Type B pancreatic cell (in vitro differentiated cells): Measurements from ENCODE around the gene POLR3G. TPM values are rescaled to one million over a fixed set of nuclear protein-coding genes. Genes with fewer than 3 reads are reported as not detected.

Source experiments
- DNase-seq: peaks from one replicate; pipeline ENCODE4 v3.0.0; 2021; ENCODE audit warnings: mixed read lengths; ENCODE audit not compliant: unreplicated experiment; ENCODE audit errors: extremely low spot score
- H3K27ac Mint-ChIP-seq: 2 replicates; pipeline ENCODE4 v1.8.0; 2021; ENCODE audit warnings: mild to moderate bottlenecking, mixed read lengths
- H3K27me3 Mint-ChIP-seq: 2 replicates; pipeline ENCODE4 v1.8.0; 2021; ENCODE audit warnings: mixed read lengths
- H3K36me3 Mint-ChIP-seq: 2 replicates; pipeline ENCODE4 v1.8.0; 2021; ENCODE audit warnings: mixed read lengths
- H3K4me1 Mint-ChIP-seq: one replicate; pipeline ENCODE4 v1.8.0; 2021; ENCODE audit warnings: mixed read lengths; ENCODE audit not compliant: unreplicated experiment
- H3K4me3 Mint-ChIP-seq: 2 replicates; pipeline ENCODE4 v1.8.0; 2021; ENCODE audit warnings: mild to moderate bottlenecking, mixed read lengths
- H3K9me3 Mint-ChIP-seq: 2 replicates; pipeline ENCODE4 v1.8.0; 2021; ENCODE audit warnings: mixed read lengths
- CTCF ChIP-seq: fragments of 200-600 bp; sonication (generic); conservative IDR thresholded peaks from 2 replicates; pipeline ENCODE4 v1.5.0; 2021; ENCODE audit warnings: antibody characterized with exemption, mild to moderate bottlenecking
- long read RNA-seq: library from polyadenylated mRNA; unstranded; transcript quantifications from one replicate; pipeline ENCODE4 v2.0.0, GENCODE V29; 2020
- total RNA-seq: library from RNA; stranded (reverse); gene quantifications from 2 replicates; pipeline ENCODE4 v1.2.1, GENCODE V29; 2021; ENCODE audit warnings: low replicate concordance

Gene POLR3G, protein sequence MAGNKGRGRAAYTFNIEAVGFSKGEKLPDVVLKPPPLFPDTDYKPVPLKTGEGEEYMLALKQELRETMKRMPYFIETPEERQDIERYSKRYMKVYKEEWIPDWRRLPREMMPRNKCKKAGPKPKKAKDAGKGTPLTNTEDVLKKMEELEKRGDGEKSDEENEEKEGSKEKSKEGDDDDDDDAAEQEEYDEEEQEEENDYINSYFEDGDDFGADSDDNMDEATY
- 1.1 and 2.4 TPM in 2 replicates for total RNA-seq
- long read RNA-seq = 0 reads

DNA sequence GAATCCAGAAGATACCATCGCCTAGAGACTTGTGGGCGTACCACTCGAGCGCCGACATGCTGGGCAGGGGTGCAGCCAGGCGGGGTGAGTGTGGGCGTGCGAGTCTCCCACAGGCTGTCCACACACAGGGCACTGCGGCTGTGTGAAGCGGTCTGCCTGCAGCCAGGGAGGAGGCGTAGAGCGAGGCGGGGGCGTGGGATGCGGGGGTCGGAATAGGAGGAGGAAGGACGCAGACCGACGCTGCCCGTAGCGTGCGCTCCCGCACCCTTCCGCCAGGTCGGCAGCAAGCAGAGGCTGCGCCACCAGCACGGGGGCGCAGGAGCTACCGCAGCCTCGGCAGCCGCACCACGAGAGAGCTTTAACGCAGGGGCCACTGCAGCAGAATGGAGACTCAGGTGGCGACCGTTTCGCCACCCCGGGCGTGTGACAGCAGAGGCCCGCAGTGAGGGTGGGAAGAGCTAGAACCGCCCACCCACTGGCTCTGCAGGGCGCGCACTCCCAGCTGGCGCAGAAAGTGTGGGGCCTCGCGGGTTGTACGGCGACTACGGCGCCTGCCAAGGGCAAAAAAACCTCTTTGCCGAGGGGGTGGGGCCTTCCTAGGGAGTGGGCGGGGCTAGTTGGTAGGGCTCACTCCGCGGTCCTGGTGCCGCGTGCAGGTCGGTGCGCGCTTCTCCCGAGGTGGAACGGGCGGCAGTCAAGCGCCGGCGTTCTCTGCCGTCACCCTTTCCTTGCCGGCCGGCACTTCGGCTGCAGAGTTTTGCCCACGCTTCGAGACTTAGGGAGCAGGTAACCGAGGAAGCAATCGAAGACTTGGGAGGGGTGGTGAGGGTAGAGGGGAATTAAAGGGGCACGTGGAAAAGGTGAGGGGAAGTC is at the start of gene POLR3G, which contains the start of gene MBLAC2:
Gene POLR3G (plus strand): TSS at position 630 of the 873 bp plus-strand sequence. CDS start 10,704 bp downstream, outside the sequence.
Gene MBLAC2 (minus strand): TSS at position 537 of the 873 bp plus-strand sequence. CDS start 479 bp downstream, at position 58.
- Mint-ChIP-seq H3K4me3 (peak within 1 kb of the TSS; percentile 97), H3K4me1 (peaks cover 24% of the 10 kb centered on the region), H3K27ac (peak within 1 kb of the TSS; percentile 88), H3K9me3 (no peaks in the 10 kb centered on the region), H3K36me3 (peaks cover 2% of the 10 kb centered on the region), H3K27me3 (peaks cover 3% of the 10 kb centered on the region)
- DNase-seq = peak; percentile 92
- peak; percentile 84 for TF ChIP-seq CTCF

- H3K4me1 Mint-ChIP-seq = peaks cover 7% of the 10 kb centered on the region
- peak; percentile 74 for TF ChIP-seq CTCF
- DNase-seq = no peak
- H3K4me3 Mint-ChIP-seq = no peak overlapping the region
- H3K27me3 Mint-ChIP-seq = peaks cover 9% of the 10 kb centered on the region
- H3K27ac Mint-ChIP-seq = no peak overlapping the region
- H3K36me3 Mint-ChIP-seq = no peaks in the 10 kb centered on the region
- H3K9me3 Mint-ChIP-seq = no peaks in the 10 kb centered on the region
Measured at GRCh38 chr5:90434116-90434714, 40.4 kb upstream of the POLR3G start.

DNA sequence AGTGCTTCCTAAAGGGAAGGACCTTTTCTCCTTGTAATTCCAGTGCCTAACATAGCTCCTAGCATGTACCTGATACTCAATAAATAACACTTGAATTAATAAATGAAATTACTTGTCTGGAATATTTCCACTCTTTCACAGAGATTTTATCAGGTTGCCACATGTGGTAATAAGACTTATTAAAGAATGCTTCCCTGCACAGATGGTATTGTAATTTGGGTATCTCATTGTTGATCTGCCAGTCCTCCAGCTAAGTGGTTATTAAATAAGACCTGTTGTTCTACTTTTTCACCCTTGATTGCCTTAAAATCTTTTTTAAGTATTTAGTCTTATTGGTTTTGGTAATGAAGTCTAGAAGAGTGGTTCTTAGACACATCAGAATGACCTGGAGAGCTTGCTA is 37.0 kb upstream of the POLR3G start:
- Mint-ChIP-seq H3K36me3 (no peaks in the 10 kb centered on the region), H3K9me3 (no peaks in the 10 kb centered on the region), H3K27ac (no peak overlapping the region), H3K4me3 (no peak overlapping the region), H3K27me3 (peaks cover 9% of the 10 kb centered on the region), H3K4me1 (peaks cover 15% of the 10 kb centered on the region)
- DNase-seq = no peak
- no peak for TF ChIP-seq CTCF

- Mint-ChIP-seq H3K9me3 (no peaks in the 10 kb centered on the region), H3K27ac (no peak overlapping the region), H3K27me3 (peaks cover 9% of the 10 kb centered on the region), H3K36me3 (no peaks in the 10 kb centered on the region), H3K4me3 (no peak overlapping the region), H3K4me1 (peaks cover 15% of the 10 kb centered on the region)
- no peak for DNase-seq
- TF ChIP-seq CTCF = no peak
Measured at GRCh38 chr5:90438100-90438499, 36.6 kb upstream of the POLR3G start.

DNA sequence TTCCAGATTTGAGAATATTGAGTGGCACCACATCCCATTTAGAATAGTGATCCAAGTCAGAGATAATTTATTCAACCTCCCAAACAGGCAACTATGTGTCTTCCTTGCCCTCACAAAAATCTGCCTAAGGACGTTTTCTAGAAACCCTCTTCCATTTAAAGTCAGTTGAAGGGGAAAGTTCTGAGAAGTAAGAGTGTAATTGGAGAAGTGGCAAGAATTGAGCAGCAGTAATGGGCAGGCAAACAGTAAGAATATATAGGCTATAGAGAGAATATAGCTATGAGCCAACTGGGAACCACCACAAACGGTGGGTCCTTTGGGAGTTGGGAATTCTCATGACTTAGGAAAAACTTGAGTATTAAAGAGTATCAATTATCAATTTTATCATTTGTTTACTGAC is 34.0 kb upstream of the POLR3G start:
- H3K4me1 Mint-ChIP-seq = peaks cover 15% of the 10 kb centered on the region
- no peak for DNase-seq
- no peaks in the 10 kb centered on the region for H3K9me3 Mint-ChIP-seq
- H3K4me3 Mint-ChIP-seq = peak overlapping the region; percentile 88
- TF ChIP-seq CTCF = no peak
- peaks cover 9% of the 10 kb centered on the region for H3K27me3 Mint-ChIP-seq
- no peaks in the 10 kb centered on the region for H3K36me3 Mint-ChIP-seq
- no peak overlapping the region for H3K27ac Mint-ChIP-seq
